Measurements from ENCODE around the gene TECPR2.

TECPR2 gene

DNA sequence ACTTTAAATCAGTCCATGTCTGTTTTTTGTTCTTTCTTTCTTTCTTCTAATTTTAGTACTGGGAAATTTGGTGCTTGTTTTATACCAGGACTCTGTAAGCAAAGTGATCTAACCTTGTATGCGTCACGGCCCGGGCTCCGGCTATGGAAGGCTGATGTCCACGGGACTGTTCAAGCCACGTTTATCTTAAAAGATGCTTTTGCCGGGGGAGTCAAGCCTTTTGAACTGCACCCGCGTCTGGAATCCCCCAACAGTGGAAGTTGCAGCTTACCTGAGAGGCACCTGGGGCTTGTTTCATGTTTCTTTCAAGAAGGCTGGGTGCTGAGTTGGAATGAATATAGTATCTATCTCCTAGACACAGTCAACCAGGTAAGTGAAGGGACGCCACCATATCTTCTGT lies 62.2 kb downstream of the TECPR2 start:
- CTCF ChIA-PET = no interaction called here
- no peak for TF ChIP-seq NFRKB (IDR thresholded peaks at IDR 0.05)
- TF ChIP-seq, protein P1, sequence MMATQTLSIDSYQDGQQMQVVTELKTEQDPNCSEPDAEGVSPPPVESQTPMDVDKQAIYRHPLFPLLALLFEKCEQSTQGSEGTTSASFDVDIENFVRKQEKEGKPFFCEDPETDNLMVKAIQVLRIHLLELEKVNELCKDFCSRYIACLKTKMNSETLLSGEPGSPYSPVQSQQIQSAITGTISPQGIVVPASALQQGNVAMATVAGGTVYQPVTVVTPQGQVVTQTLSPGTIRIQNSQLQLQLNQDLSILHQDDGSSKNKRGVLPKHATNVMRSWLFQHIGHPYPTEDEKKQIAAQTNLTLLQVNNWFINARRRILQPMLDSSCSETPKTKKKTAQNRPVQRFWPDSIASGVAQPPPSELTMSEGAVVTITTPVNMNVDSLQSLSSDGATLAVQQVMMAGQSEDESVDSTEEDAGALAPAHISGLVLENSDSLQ (IDR thresholded peaks at IDR 0.05) = no peak
- no peak for TF ChIP-seq LEF1 (IDR thresholded peaks at IDR 0.05; ENCODE audit: borderline replicate concordance)
- TF ChIP-seq FOXK2 (IDR thresholded peaks at IDR 0.05) = no peak
- TF ChIP-seq SP1 (IDR thresholded peaks at IDR 0.05) = no peak
- no peak for TF ChIP-seq L3MBTL2 (conservative IDR thresholded peaks at IDR 0.05)
- no peak for TF ChIP-seq ELF4 (IDR thresholded peaks at IDR 0.05)
- no peak for TF ChIP-seq HDGF (IDR thresholded peaks at IDR 0.05; ENCODE audit: borderline replicate concordance)
- no peak for TF ChIP-seq ARNT (IDR thresholded peaks at IDR 0.05)
- no peak for TF ChIP-seq ZNF384 (IDR thresholded peaks at IDR 0.05)
- no peak for TF ChIP-seq FOXA1 (IDR thresholded peaks at IDR 0.05)
- TF ChIP-seq TARDBP (IDR thresholded peaks at IDR 0.05) = no peak
- POLR2A ChIA-PET = no interaction called here
- no peak for DNase-seq (ENCODE audit: extremely low spot score)

DNA sequence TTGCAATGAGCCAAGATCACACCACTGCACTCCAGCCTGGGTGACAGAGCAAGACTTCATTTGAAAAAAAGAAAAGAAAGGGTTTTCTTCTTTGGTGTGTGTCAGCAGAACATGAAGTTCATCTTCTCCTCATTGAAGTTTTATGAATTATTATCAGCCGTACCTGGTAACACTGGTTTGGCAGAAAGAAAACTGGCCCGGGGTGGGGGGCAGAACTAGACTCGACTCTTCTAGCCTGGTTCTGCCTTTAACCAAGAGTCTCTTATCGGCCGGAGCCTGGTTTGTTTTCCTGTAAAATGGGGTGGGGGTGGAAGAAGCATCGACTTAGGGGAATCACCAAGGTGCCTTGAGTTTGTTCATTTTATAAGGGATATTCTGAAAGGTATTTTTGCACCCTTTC lies 64.1 kb downstream of the TECPR2 start:
- no peak for DNase-seq (ENCODE audit: extremely low spot score)
- POLR2A ChIA-PET = no interaction called here
- CTCF ChIA-PET = no interaction called here
- TF ChIP-seq L3MBTL2 (conservative IDR thresholded peaks at IDR 0.05) (no peak), LEF1 (IDR thresholded peaks at IDR 0.05; ENCODE audit: borderline replicate concordance) (no peak)

DNA sequence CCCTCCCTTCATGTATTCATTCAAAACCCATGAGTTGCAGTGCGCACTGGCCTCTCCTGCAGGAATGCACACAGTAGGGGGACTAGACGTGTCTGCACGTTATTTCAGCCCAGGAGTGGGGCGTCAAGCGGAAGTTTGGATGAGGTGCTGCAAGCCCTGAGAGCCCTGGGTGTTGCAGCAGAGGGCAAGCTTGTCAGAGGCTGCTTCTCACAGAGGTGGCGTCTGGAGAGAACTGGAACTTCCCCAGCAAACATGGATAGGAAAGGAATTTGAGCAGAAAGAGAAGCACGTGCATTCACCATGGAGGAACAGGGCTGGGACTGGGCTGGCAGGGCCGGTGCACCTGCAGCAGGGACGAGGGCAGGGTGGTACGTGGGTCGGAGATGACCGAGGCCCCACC lies 64.9 kb downstream of the TECPR2 start:
- CTCF ChIA-PET = no interaction called here
- POLR2A ChIA-PET = no interaction called here
- no peak for DNase-seq (ENCODE audit: extremely low spot score)
- TF ChIP-seq NFRKB (IDR thresholded peaks at IDR 0.05) (no peak), CTBP1 (IDR thresholded peaks at IDR 0.05; ENCODE audit: borderline replicate concordance) (no peak), ELF4 (IDR thresholded peaks at IDR 0.05) (no peak), FOXK2 (IDR thresholded peaks at IDR 0.05) (no peak), ZNF384 (IDR thresholded peaks at IDR 0.05) (no peak), FOXM1 (IDR thresholded peaks at IDR 0.05; ENCODE audit: borderline replicate concordance) (no peak), SUZ12 (IDR thresholded peaks at IDR 0.05) (no peak), TARDBP (IDR thresholded peaks at IDR 0.05) (no peak), BHLHE40 (IDR thresholded peaks at IDR 0.05; ENCODE audit: borderline replicate concordance) (no peak), L3MBTL2 (conservative IDR thresholded peaks at IDR 0.05) (no peak)
- TF ChIP-seq, protein P1 (IDR thresholded peaks at IDR 0.05) = no peak

DNA sequence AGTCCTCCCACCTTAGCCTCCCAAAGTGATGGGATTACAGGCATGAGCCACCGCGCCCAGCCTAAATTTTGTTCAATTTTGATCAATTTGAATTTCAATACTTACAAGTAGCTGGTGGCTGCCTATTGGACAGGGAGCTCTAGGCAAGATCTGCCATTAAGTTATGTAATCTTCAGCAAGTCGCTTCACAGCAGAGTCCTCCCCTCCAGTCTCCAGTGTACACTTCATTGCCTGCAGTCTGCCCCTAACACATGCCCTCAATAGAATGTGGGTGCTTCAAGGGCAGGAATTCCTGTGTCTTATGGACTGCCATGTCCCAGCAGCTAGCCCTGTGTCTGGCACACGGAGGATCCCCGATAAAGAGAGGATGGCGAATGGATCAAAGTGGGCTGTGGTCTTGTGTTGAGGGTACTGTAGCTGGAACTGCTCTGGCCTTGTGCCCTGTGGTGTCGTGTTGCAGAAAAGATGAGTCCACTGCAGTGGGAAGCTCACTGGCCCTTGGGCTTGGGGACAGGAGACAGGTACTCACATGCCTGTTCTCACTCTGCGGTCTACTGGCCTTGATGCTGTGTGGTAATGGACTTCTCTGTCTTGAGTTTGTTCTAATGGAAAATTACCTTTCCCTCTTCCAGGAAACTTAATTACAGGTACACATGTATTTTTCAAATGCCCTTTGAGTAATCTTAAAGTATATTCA lies 67.6 kb downstream of the TECPR2 start:
- TF ChIP-seq, protein P1 (IDR thresholded peaks at IDR 0.05) = no peak
- TF ChIP-seq CTBP1 (IDR thresholded peaks at IDR 0.05; ENCODE audit: borderline replicate concordance) (no peak), ARNT (IDR thresholded peaks at IDR 0.05) (no peak), BHLHE40 (IDR thresholded peaks at IDR 0.05; ENCODE audit: borderline replicate concordance) (no peak), ELF4 (IDR thresholded peaks at IDR 0.05) (no peak), ZNF384 (IDR thresholded peaks at IDR 0.05) (no peak), SUZ12 (IDR thresholded peaks at IDR 0.05) (no peak), TARDBP (IDR thresholded peaks at IDR 0.05) (no peak), L3MBTL2 (conservative IDR thresholded peaks at IDR 0.05) (no peak), NFRKB (IDR thresholded peaks at IDR 0.05) (no peak), SP1 (IDR thresholded peaks at IDR 0.05) (no peak), LEF1 (IDR thresholded peaks at IDR 0.05; ENCODE audit: borderline replicate concordance) (no peak), HDGF (IDR thresholded peaks at IDR 0.05; ENCODE audit: borderline replicate concordance) (no peak), FOXM1 (IDR thresholded peaks at IDR 0.05; ENCODE audit: borderline replicate concordance) (no peak)
- CTCF ChIA-PET = no interaction called here
- DNase-seq (ENCODE audit: extremely low spot score) = no peak
- POLR2A ChIA-PET = interaction anchor here (0.9 to 1.5 kb wide), 2 partner anchors 90 to 94 kb away, joined by 3 read pairs; no protein-coding TSS in a partner anchor

DNA sequence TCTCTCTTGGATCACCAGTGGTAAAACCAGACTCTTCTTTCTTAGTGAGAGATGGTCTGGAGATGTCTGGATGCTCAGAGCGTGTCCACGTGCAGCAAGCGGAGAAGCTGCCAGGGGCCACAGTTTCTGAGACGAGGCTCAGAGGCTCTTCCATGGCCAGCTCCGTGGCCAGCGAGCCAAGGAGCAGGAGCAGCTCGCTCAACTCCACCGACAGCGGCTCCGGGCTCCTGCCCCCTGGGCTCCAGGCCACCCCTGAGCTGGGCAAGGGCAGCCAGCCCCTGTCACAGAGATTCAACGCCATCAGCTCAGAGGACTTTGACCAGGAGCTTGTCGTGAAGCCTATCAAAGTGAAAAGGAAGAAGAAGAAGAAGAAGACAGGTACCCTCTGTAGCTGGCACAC lies 69.0 kb downstream of the TECPR2 start:
- CTCF ChIA-PET = no interaction called here
- no peak for DNase-seq (ENCODE audit: extremely low spot score)
- POLR2A ChIA-PET = no interaction called here
- no peak for TF ChIP-seq FOXA1 (IDR thresholded peaks at IDR 0.05)
- TF ChIP-seq, protein P1 (IDR thresholded peaks at IDR 0.05) = no peak
- no peak for TF ChIP-seq TARDBP (IDR thresholded peaks at IDR 0.05)
- TF ChIP-seq ELF4 (IDR thresholded peaks at IDR 0.05) = no peak
- TF ChIP-seq ARNT (IDR thresholded peaks at IDR 0.05) = no peak
- no peak for TF ChIP-seq L3MBTL2 (conservative IDR thresholded peaks at IDR 0.05)
- TF ChIP-seq NFRKB (IDR thresholded peaks at IDR 0.05) = no peak
- no peak for TF ChIP-seq HDGF (IDR thresholded peaks at IDR 0.05; ENCODE audit: borderline replicate concordance)
- TF ChIP-seq FOXK2 (IDR thresholded peaks at IDR 0.05) = no peak
- no peak for TF ChIP-seq SP1 (IDR thresholded peaks at IDR 0.05)
- TF ChIP-seq BHLHE40 (IDR thresholded peaks at IDR 0.05; ENCODE audit: borderline replicate concordance) = no peak
- TF ChIP-seq CTBP1 (IDR thresholded peaks at IDR 0.05; ENCODE audit: borderline replicate concordance) = no peak
- TF ChIP-seq SUZ12 (IDR thresholded peaks at IDR 0.05) = no peak
- no peak for TF ChIP-seq ZNF384 (IDR thresholded peaks at IDR 0.05)
- TF ChIP-seq FOXM1 (IDR thresholded peaks at IDR 0.05; ENCODE audit: borderline replicate concordance) = no peak
- TF ChIP-seq LEF1 (IDR thresholded peaks at IDR 0.05; ENCODE audit: borderline replicate concordance) = no peak

Data from HEK293T (cell line).